H9 (cell line): ENCODE results near the gene LIMK2. TPM values are rescaled to one million over a fixed set of nuclear protein-coding genes. Genes with fewer than 3 reads are reported as not detected.

Source experiments
- DNase-seq: peaks from one replicate; pipeline ENCODE4 v3.0.0-alpha.2; 2017
- H2AFZ ChIP-seq: one replicate; pipeline ENCODE4 v1.6.1; 2013; ENCODE audit warnings: mild to moderate bottlenecking, low read length, control low read depth, moderate library complexity
- H2AK5ac ChIP-seq: 2 replicates; pipeline ENCODE4 v1.6.1; 2013; ENCODE audit warnings: low read length, control low read depth, mixed read lengths; ENCODE audit not compliant: insufficient read length
- H2BK120ac ChIP-seq: one replicate; pipeline ENCODE4 v1.6.1; 2013; ENCODE audit warnings: low read depth, mild to moderate bottlenecking, low read length, control low read depth, inconsistent platforms; ENCODE audit not compliant: poor library complexity, severe bottlenecking
- H2BK12ac ChIP-seq: 2 replicates; pipeline ENCODE4 v1.6.1; 2013; ENCODE audit warnings: low read length, control low read depth, mixed read lengths, low read depth; ENCODE audit not compliant: insufficient read length
- H2BK15ac ChIP-seq: 2 replicates; pipeline ENCODE4 v1.6.1; 2013; ENCODE audit warnings: low read depth, low read length, control low read depth
- H2BK20ac ChIP-seq: one replicate; pipeline ENCODE4 v1.6.1; 2013; ENCODE audit warnings: low read depth, mild to moderate bottlenecking, low read length, control low read depth, inconsistent platforms; ENCODE audit not compliant: poor library complexity, severe bottlenecking
- H2BK5ac ChIP-seq: 2 replicates; pipeline ENCODE4 v1.6.1; 2013; ENCODE audit warnings: low read length, control low read depth, mixed read lengths; ENCODE audit not compliant: insufficient read length
- H3K14ac ChIP-seq: 2 replicates; pipeline ENCODE4 v1.6.1; 2013; ENCODE audit warnings: low read length, control low read depth; ENCODE audit not compliant: insufficient read depth
- H3K18ac ChIP-seq: 2 replicates; pipeline ENCODE4 v1.6.1; 2013; ENCODE audit warnings: low read depth, mild to moderate bottlenecking, mixed read lengths, low read length, control low read depth; ENCODE audit not compliant: insufficient read length
- H3K23ac ChIP-seq: 2 replicates; pipeline ENCODE4 v1.6.1; 2013; ENCODE audit warnings: low read length, control low read depth, mixed read lengths, low read depth; ENCODE audit not compliant: insufficient read length
- H3K23me2 ChIP-seq: 2 replicates; pipeline ENCODE4 v1.6.1; 2013; ENCODE audit warnings: low read depth, mild to moderate bottlenecking, mixed read lengths, low read length, control low read depth; ENCODE audit not compliant: insufficient read length, poor library complexity, severe bottlenecking
- H3K27ac ChIP-seq: 2 replicates; pipeline ENCODE4 v1.5.1; 2013; ENCODE audit warnings: low read length, control low read depth, mixed read lengths, low read depth; ENCODE audit not compliant: insufficient read length
- H3K27me3 ChIP-seq: 2 replicates; pipeline ENCODE4 v1.6.1; 2013; ENCODE audit warnings: low read length, control low read depth, inconsistent platforms; ENCODE audit not compliant: insufficient read depth
- H3K4ac ChIP-seq: 2 replicates; pipeline ENCODE4 v1.6.1; 2013; ENCODE audit warnings: low read depth, mild to moderate bottlenecking, control low read depth, inconsistent platforms, low read length, moderate library complexity
- H3K4me1 ChIP-seq: 2 replicates; pipeline ENCODE4 v1.6.1; 2013; ENCODE audit warnings: low read length, control low read depth, inconsistent platforms; ENCODE audit not compliant: insufficient read depth
- H3K4me2 ChIP-seq: 2 replicates; pipeline ENCODE4 v1.6.1; 2013; ENCODE audit warnings: low read length, control low read depth, mixed read lengths; ENCODE audit not compliant: insufficient read length, insufficient read depth
- H3K56ac ChIP-seq: 2 replicates; pipeline ENCODE4 v1.6.1; 2013; ENCODE audit warnings: low read depth, mild to moderate bottlenecking, mixed read lengths, low read length, control low read depth; ENCODE audit not compliant: insufficient read length
- H3K79me1 ChIP-seq: 2 replicates; pipeline ENCODE4 v1.6.1; 2013; ENCODE audit warnings: low read depth, mild to moderate bottlenecking, moderate library complexity, low read length, control low read depth, inconsistent platforms; ENCODE audit not compliant: insufficient read depth, poor library complexity, severe bottlenecking
- H3K79me2 ChIP-seq: 2 replicates; pipeline ENCODE4 v1.6.1; 2013; ENCODE audit warnings: low read length, control low read depth, inconsistent platforms; ENCODE audit not compliant: insufficient read depth
- H3K9ac ChIP-seq: 2 replicates; pipeline ENCODE4 v1.6.1; 2013; ENCODE audit warnings: low read length, control low read depth, mixed read lengths; ENCODE audit not compliant: insufficient read length; ENCODE audit errors: extremely low read depth
- H3K9me3 ChIP-seq: one replicate; pipeline ENCODE4 v1.6.1; 2013; ENCODE audit warnings: low read depth, low read length, inconsistent platforms; ENCODE audit not compliant: control insufficient read depth
- H3T11ph ChIP-seq: one replicate; pipeline ENCODE4 v1.6.1; 2013; ENCODE audit warnings: mild to moderate bottlenecking, low read length, control low read depth, inconsistent platforms
- H4K20me1 ChIP-seq: one replicate; pipeline ENCODE4 v1.6.1; 2013; ENCODE audit not compliant: control insufficient read depth, insufficient read length, insufficient read depth
- H4K5ac ChIP-seq: 2 replicates; pipeline ENCODE4 v1.6.1; 2013; ENCODE audit warnings: low read depth, mild to moderate bottlenecking, mixed read lengths, low read length, control low read depth; ENCODE audit not compliant: insufficient read length
- H4K8ac ChIP-seq: replicated peaks from 2 replicates; pipeline ENCODE4 v1.6.1; 2013; ENCODE audit warnings: low read length, control low read depth, mixed read lengths, low read depth; ENCODE audit not compliant: insufficient read length
- H4K91ac ChIP-seq: 2 replicates; pipeline ENCODE4 v1.6.1; 2013; ENCODE audit warnings: low read depth, mild to moderate bottlenecking, moderate library complexity, mixed read lengths, low read length, control low read depth; ENCODE audit not compliant: insufficient read length
- H3K27ac Mint-ChIP-seq, 3 experiments: 2 replicates in 2 of 3; 3 replicates in 1 of 3; pipeline ENCODE4 v1.8.0; 2020 to 2021; ENCODE audit warnings: mixed read lengths in 3 of 3, mild to moderate bottlenecking in 1 of 3, moderate library complexity in 1 of 3
- H3K27me3 Mint-ChIP-seq: 2 replicates; pipeline ENCODE4 v1.8.0; 2021; ENCODE audit warnings: low read depth, mild to moderate bottlenecking, moderate library complexity, mixed read lengths
- H3K36me3 Mint-ChIP-seq, 3 experiments: 2 replicates in 2 of 3; 3 replicates in 1 of 3; pipeline ENCODE4 v1.8.0; 2020 to 2021; ENCODE audit warnings: low read depth in 3 of 3, mixed read lengths in 3 of 3; ENCODE audit not compliant: insufficient read depth in 1 of 3
- H3K4me1 Mint-ChIP-seq, 2 experiments: 2 replicates each; pipeline ENCODE4 v1.8.0; 2020; ENCODE audit warnings: mixed read lengths in 2 of 2
- H3K4me3 Mint-ChIP-seq, 2 experiments: 2 replicates in 1 of 2; 3 replicates in 1 of 2; pipeline ENCODE4 v1.8.0; 2020 to 2021; ENCODE audit warnings: mild to moderate bottlenecking in 2 of 2, mixed read lengths in 2 of 2, moderate library complexity in 1 of 2
- H3K9me3 Mint-ChIP-seq, 2 experiments: 2 replicates in 1 of 2; 3 replicates in 1 of 2; pipeline ENCODE4 v1.8.0; 2020; ENCODE audit warnings: mild to moderate bottlenecking in 2 of 2, mixed read lengths in 2 of 2, moderate library complexity in 1 of 2
- CTCF ChIP-seq: fragments of 200-600 bp; sonication (generic); conservative IDR thresholded peaks from 3 replicates; pipeline ENCODE4 v1.8.0; 2021; ENCODE audit warnings: antibody characterized with exemption, mild to moderate bottlenecking
- WGBS: extraction: QIAGEN DNeasy Blood & Tissue Kit; methylation state at CpG from one replicate; pipeline ENCODE4 v1.1.7; 2013; ENCODE audit warnings: missing lambda C conversion rate, low lambda C conversion rate, mixed read lengths; ENCODE audit not compliant: insufficient read length; ENCODE audit errors: extremely low coverage; 5-methylcytosine and 5-hydroxymethylcytosine counted together
- total RNA-seq: library from RNA; stranded (reverse); gene quantifications from 2 replicates; pipeline ENCODE4 v1.2.1, GENCODE V29; 2021

LIMK2 gene
- total RNA-seq, 1 experiment from 2014 or later, result 51.3 TPM

- Mint-ChIP-seq H3K36me3 (peaks cover 3 to 27% (median 9%) of the 10 kb centered on the region in 3 experiments; a peak in 6 of 7 replicates), H3K27me3 (no peaks in the 10 kb centered on the region), H3K27ac (peak overlapping the region in 1 of 3 experiments; percentile 4; a peak in 1 of 7 replicates), H3K4me3 (no peak overlapping the region), H3K9me3 (no peaks in the 10 kb centered on the region), H3K4me1 (peaks cover 14 to 22% of the 10 kb centered on the region in 2 experiments)
- no peak overlapping the region for H3K4me2 ChIP-seq
- no peak overlapping the region for H3K56ac ChIP-seq
- no peaks in the 10 kb centered on the region for H3K9me3 ChIP-seq
- no peak overlapping the region for H4K8ac ChIP-seq
- H3K23me2 ChIP-seq, result no peaks in the 10 kb centered on the region
- no peak overlapping the region for H3K9ac ChIP-seq
- H3K18ac ChIP-seq, result no peak overlapping the region
- H2BK5ac ChIP-seq, result no peak overlapping the region
- no peaks in the 10 kb centered on the region for H3K4me1 ChIP-seq
- H3K14ac ChIP-seq, result no peak overlapping the region
- no peaks in the 10 kb centered on the region for H4K20me1 ChIP-seq
- H2BK120ac ChIP-seq, result no peak overlapping the region
- no peak overlapping the region for H4K5ac ChIP-seq
- H3K27ac ChIP-seq, result no peak overlapping the region
- H3T11ph ChIP-seq, result no peak overlapping the region
- no peaks in the 10 kb centered on the region for H3K79me2 ChIP-seq
- H2BK20ac ChIP-seq, result no peak overlapping the region
- H2AFZ ChIP-seq, result no peak overlapping the region
- H2BK15ac ChIP-seq, result no peak overlapping the region
- peaks cover 3% of the 10 kb centered on the region for H3K79me1 ChIP-seq
- no peak overlapping the region for H2BK12ac ChIP-seq
- H3K27me3 ChIP-seq, result no peaks in the 10 kb centered on the region
- no peak overlapping the region for H3K23ac ChIP-seq
- H3K4ac ChIP-seq, result no peak overlapping the region
- no peak overlapping the region for H4K91ac ChIP-seq
- TF ChIP-seq CTCF, result no peak
- no peak overlapping the region for H2AK5ac ChIP-seq
- no CpG with 5 or more reads among the region's 1 CpG for WGBS
- no peak for DNase-seq
Observed at GRCh38 chr22:31227186-31227585, 15.1 kb downstream of the LIMK2 start.
